Astrocyte (in vitro differentiated cells and primary cell): ENCODE measurements around the gene ME3. TPM values are rescaled to one million over a fixed set of nuclear protein-coding genes. Genes with fewer than 3 reads are reported as not detected.

Experiments
- DNase-seq: peaks from one replicate; pipeline ENCODE4 v3.0.0-alpha.2; 2010; ENCODE audit warnings: low read depth
- FAIRE-seq: peaks from 2 replicates; lab custom pipeline; 2011; peaks lifted over from hg19 to GRCh38; lab: Jason Lieb, UNC
- H2AFZ ChIP-seq: 2 replicates; pipeline ENCODE4 v1.6.0; 2012; ENCODE audit warnings: low read depth, low read length, inconsistent platforms
- H3K27ac ChIP-seq: 2 replicates; pipeline ENCODE4 v1.5.1; 2011; ENCODE audit warnings: low read depth, low read length, inconsistent platforms
- H3K27me3 ChIP-seq: 2 replicates; pipeline ENCODE4 v1.6.0; 2011; ENCODE audit warnings: low read length, inconsistent platforms; ENCODE audit not compliant: insufficient read depth
- H3K36me3 ChIP-seq: 2 replicates; pipeline ENCODE4 v1.5.1; 2011; ENCODE audit warnings: low read length, inconsistent platforms; ENCODE audit not compliant: insufficient read depth
- H3K4me1 ChIP-seq: 2 replicates; pipeline ENCODE4 v1.5.1; 2011; ENCODE audit warnings: low read length, inconsistent platforms; ENCODE audit not compliant: insufficient read depth
- H3K4me2 ChIP-seq: 2 replicates; pipeline ENCODE4 v1.6.0; 2012; ENCODE audit warnings: low read length, inconsistent platforms
- H3K4me3 ChIP-seq: 2 replicates; pipeline ENCODE4 v1.5.1; 2011; ENCODE audit warnings: low read depth, mild to moderate bottlenecking, low read length, inconsistent platforms; ENCODE audit not compliant: insufficient read depth
- H3K79me2 ChIP-seq: 2 replicates; pipeline ENCODE4 v1.6.0; 2012; ENCODE audit warnings: mild to moderate bottlenecking, low read length, inconsistent platforms; ENCODE audit not compliant: insufficient read depth
- H3K9ac ChIP-seq: 2 replicates; pipeline ENCODE4 v1.6.0; 2012; ENCODE audit warnings: mild to moderate bottlenecking, low read length, inconsistent platforms
- H3K9me3 ChIP-seq: 2 replicates; pipeline ENCODE4 v1.5.1; 2012; ENCODE audit warnings: low read depth, mild to moderate bottlenecking, low read length, inconsistent platforms; ENCODE audit not compliant: insufficient read depth
- H4K20me1 ChIP-seq: 2 replicates; pipeline ENCODE4 v1.6.0; 2012; ENCODE audit warnings: low read length, inconsistent platforms; ENCODE audit not compliant: insufficient read depth
- H3K27ac Mint-ChIP-seq: one replicate; pipeline ENCODE4 v1.8.0; 2021; ENCODE audit warnings: mild to moderate bottlenecking, mixed read lengths; ENCODE audit not compliant: unreplicated experiment
- H3K27me3 Mint-ChIP-seq: one replicate; pipeline ENCODE4 v1.8.0; 2021; ENCODE audit warnings: low read depth, mixed read lengths; ENCODE audit not compliant: unreplicated experiment
- H3K36me3 Mint-ChIP-seq: one replicate; pipeline ENCODE4 v1.8.0; 2021; ENCODE audit warnings: low read depth, mixed read lengths; ENCODE audit not compliant: unreplicated experiment
- H3K4me1 Mint-ChIP-seq: one replicate; pipeline ENCODE4 v1.8.0; 2021; ENCODE audit warnings: low read depth, mixed read lengths; ENCODE audit not compliant: unreplicated experiment
- H3K4me3 Mint-ChIP-seq: one replicate; pipeline ENCODE4 v1.8.0; 2021; ENCODE audit warnings: mild to moderate bottlenecking, moderate library complexity, mixed read lengths; ENCODE audit not compliant: unreplicated experiment
- H3K9me3 Mint-ChIP-seq: one replicate; pipeline ENCODE4 v1.8.0; 2021; ENCODE audit warnings: mild to moderate bottlenecking, mixed read lengths; ENCODE audit not compliant: unreplicated experiment
- CTCF ChIP-seq: IDR thresholded peaks from 2 replicates; pipeline ENCODE4 v1.5.1; 2011; ENCODE audit warnings: low read depth, mild to moderate bottlenecking, inconsistent platforms, low read length, moderate library complexity; ENCODE audit not compliant: insufficient read depth
- EZH2 ChIP-seq: IDR thresholded peaks from 2 replicates; pipeline ENCODE4 v1.6.1; 2012; ENCODE audit warnings: mild to moderate bottlenecking, low read length, inconsistent platforms; ENCODE audit not compliant: insufficient read depth
- total RNA-seq: library from RNA; stranded (reverse); gene quantifications from 2 replicates; pipeline ENCODE4 v1.2.1, GENCODE V29; 2021

ME3 gene
- total RNA-seq, 1 donor from 2014 or later, result 28.6 TPM

- TF ChIP-seq EZH2 (no peak), CTCF (no peak)
- Histone ChIP-seq H3K27me3 (no peaks in the 10 kb centered on the region), H3K4me3 (no peak overlapping the region), H3K4me2 (no peak overlapping the region), H3K27ac (no peak overlapping the region), H2AFZ (no peak overlapping the region), H3K36me3 (no peaks in the 10 kb centered on the region), H4K20me1 (no peaks in the 10 kb centered on the region), H3K4me1 (no peaks in the 10 kb centered on the region), H3K9me3 (no peaks in the 10 kb centered on the region), H3K9ac (no peak overlapping the region), H3K79me2 (no peaks in the 10 kb centered on the region)
- Mint-ChIP-seq H3K4me1 (peaks cover 3% of the 10 kb centered on the region), H3K9me3 (peaks cover 5% of the 10 kb centered on the region), H3K27ac (no peak overlapping the region), H3K27me3 (no peaks in the 10 kb centered on the region), H3K36me3 (peaks cover 24% of the 10 kb centered on the region), H3K4me3 (no peak overlapping the region)
- DNase-seq, result no peak
- FAIRE-seq, result no peak
Observed at GRCh38 chr11:86447763-86448480, 224.5 kb downstream of the ME3 start.

- no peak for TF ChIP-seq CTCF
- TF ChIP-seq EZH2, result no peak
- Mint-ChIP-seq H3K4me1 (peaks cover 8% of the 10 kb centered on the region), H3K27me3 (no peaks in the 10 kb centered on the region), H3K9me3 (peaks cover 5% of the 10 kb centered on the region), H3K4me3 (no peak overlapping the region), H3K36me3 (peaks cover 27% of the 10 kb centered on the region), H3K27ac (no peak overlapping the region)
- Histone ChIP-seq H3K27ac (no peak overlapping the region), H3K9ac (no peak overlapping the region), H3K79me2 (no peaks in the 10 kb centered on the region), H2AFZ (no peak overlapping the region), H3K27me3 (no peaks in the 10 kb centered on the region), H3K4me1 (peaks cover 7% of the 10 kb centered on the region), H3K4me2 (no peak overlapping the region), H3K4me3 (no peak overlapping the region), H3K9me3 (no peaks in the 10 kb centered on the region), H3K36me3 (no peaks in the 10 kb centered on the region), H4K20me1 (no peaks in the 10 kb centered on the region)
- FAIRE-seq (no peak), DNase-seq (no peak)
Observed at GRCh38 chr11:86446924-86447285, 225.5 kb downstream of the ME3 start.

- H3K4me2 ChIP-seq, result no peak overlapping the region
- Mint-ChIP-seq H3K27ac (peak overlapping the region; percentile 50), H3K4me3 (no peak overlapping the region), H3K4me1 (peaks cover 8% of the 10 kb centered on the region), H3K9me3 (peaks cover 5% of the 10 kb centered on the region), H3K36me3 (peaks cover 27% of the 10 kb centered on the region), H3K27me3 (no peaks in the 10 kb centered on the region)
- no peaks in the 10 kb centered on the region for H3K79me2 ChIP-seq
- no peak overlapping the region for H3K9ac ChIP-seq
- H3K36me3 ChIP-seq, result no peaks in the 10 kb centered on the region
- H3K4me1 ChIP-seq, result peaks cover 7% of the 10 kb centered on the region
- H2AFZ ChIP-seq, result no peak overlapping the region
- no peaks in the 10 kb centered on the region for H3K27me3 ChIP-seq
- no peaks in the 10 kb centered on the region for H3K9me3 ChIP-seq
- FAIRE-seq, result no peak
- TF ChIP-seq EZH2, result no peak
- TF ChIP-seq CTCF, result no peak
- DNase-seq, result no peak
- H3K4me3 ChIP-seq, result no peak overlapping the region
- no peaks in the 10 kb centered on the region for H4K20me1 ChIP-seq
- H3K27ac ChIP-seq, result no peak overlapping the region
Observed at GRCh38 chr11:86446163-86446923, 226.1 kb downstream of the ME3 start.
